Renal cortical epithelial cell (primary cell): ENCODE measurements around the gene MTMR2. TPM values are rescaled to one million over a fixed set of nuclear protein-coding genes. Genes with fewer than 3 reads are reported as not detected.

Experiments used
- DNase-seq: peaks from one replicate; pipeline ENCODE4 v3.0.0-alpha.2; 2011; ENCODE audit warnings: low read depth
- total RNA-seq: library from RNA; depleted of rRNA; stranded (reverse); fragments of >200 nt; gene quantifications from 2 replicates; pipeline ENCODE4 v1.2.3, GENCODE V29; 2014

MTMR2 gene
- total RNA-seq, 1 donor from 2014 or later = 67.1 TPM

DNA sequence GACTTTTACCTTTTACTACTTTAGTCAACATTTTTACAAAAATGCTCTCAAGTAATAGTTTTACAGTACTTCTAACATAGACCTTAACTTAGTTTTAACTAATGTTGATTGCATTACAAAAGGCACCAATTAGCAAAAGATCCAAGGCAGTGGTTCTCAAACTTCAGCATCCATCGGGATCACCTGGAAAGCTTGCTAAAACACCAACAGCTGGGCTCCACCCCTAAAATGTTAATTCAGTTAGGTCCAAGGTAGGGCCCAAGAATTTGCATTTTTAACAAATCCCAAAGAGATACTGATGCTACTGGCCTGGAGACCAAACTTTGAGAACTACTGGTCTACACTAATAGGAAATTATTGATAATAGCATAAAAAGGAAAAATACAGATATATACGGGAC, 5.9 kb downstream of the MTMR2 start:
- no peak for DNase-seq

DNA sequence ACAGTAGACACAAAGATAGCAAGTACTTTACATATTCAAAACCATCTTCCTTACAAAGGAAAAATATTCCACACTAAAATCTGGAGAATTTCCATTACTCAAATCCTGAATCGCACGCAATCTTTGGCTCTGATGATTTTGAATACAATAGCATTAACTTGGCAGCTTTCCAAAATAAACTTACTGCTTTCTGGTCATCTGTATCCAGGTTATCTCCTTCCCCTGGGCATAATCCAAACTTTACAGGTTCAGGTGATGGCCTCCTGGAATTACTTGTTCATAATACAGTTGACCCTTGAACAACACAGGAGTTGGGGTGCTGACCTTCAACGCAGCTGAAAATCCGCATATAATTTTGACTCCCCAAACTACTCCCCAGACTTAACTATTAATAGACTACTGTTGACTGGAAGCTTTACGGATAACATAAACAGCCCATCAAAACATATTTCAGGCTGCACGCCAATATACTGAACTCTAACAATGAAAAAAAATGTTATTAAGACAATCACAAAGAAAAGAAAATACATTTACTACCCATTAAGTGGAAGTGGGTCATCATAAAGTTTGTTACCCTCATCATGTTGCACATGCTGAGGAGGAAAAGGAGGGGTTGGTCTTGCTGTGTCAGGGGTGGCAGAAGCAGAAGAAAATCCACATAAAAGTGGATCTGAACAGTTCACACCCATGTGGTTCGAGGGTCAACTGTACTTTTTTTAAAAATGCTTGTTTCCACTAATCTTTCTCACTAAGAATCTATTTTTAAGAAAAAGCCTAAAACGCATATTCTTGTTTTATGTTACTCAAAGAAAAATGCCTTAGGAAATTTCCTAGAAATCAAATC, 6.5 kb downstream of the MTMR2 start:
- DNase-seq = peak; percentile 46

DNA sequence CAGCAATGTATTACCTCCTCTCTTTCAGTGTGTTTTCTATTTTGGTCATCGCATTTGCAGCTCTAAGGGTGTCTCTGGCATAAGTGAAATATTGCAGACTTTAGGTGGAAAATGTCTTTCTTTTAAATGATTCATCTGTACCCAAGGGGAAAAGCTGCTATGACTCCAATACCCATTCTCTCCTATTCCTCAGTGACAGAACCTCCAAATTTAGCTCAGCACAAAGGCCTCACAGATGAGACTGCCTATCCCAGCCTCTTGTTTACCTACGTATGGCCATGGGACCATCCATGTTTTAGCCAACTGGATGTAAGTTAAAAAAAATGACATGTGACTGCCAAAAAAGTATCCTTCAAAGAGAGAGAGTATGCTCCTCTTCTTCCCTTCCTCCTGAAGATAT, 7.9 kb downstream of the MTMR2 start:
- DNase-seq = no peak

DNA sequence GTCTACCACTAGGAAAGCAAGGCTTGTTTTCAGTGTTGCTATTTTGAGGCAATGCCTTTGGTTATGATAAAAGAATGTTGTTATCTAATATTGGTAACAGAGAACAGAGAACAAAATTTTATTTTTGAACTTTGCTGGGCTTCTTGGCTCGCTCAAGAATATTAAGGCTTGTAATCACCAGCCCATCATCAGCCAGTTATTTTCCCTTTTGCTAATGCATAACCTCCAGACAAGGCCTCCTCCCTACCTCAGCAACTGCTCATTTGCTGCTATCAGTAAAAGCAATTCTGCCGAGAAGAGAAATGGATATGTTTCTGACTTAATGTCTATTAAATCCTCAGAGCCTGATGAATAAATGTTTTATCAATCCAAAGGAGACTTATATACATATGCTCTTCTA, 8.9 kb downstream of the MTMR2 start:
- DNase-seq = no peak

DNA sequence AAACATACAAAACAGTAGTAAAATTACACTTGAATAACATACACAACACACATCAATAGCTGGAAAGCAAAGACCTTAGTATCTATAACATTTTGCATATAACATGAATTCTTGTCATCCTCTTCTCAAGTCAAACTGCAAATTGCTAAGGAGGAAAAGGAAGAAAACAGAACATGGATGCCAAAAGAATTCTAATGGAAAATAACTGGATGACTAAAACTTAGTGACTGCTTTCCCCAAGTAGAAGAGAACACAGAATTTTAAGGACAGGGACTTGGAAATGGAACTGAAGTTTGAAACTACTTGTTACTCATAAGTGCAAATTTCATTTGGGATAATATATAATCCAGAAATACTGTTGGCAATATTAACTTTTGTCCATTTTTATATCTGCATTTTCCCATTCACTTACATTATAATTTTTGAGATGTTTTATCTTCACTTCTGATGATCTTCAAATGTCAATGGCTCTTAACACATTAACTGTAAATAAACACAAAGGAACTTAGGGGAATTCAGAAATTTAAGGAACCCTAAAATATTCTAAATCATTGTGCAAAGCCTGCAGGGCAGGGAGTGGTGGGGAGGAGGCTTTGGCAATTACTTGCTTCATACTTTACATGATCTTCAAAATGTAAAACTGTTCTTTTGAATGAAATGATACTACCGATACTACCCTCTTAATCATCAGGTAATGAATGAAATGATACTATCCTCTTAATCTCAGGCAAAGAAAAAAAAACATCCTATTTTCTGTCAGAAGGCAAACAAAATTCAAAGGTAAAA, 9.9 kb downstream of the MTMR2 start:
- no peak for DNase-seq

DNA sequence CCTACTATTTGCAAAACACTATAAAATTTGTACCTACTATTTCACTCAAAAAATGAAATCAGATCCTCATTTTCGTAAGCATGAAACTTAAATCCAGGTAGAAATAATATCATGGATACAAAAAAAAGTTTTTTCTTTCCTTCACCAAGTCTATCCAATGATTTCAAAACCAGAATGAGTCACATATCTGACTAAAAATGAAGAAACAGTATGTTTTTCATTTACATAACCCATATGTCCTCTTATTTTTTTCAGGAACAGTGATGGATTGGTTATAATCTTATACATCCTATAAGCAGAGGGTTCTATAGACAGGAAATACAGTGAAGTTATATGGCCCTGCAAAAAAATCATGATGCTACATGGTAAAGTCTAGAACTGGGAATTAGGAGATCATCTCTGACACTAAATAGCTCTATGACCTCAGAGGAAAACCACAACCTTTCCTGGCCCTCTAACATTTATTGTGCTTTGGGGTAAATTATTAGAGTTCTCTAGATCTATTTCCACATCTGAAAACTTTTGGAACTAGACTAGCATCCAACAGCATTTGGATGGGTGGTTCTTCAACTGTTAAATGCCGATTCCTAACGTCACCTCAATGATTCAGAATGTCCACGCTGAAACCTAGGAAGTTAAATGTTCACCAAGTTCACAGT, 10.9 kb downstream of the MTMR2 start:
- DNase-seq = peak; percentile 72

DNA sequence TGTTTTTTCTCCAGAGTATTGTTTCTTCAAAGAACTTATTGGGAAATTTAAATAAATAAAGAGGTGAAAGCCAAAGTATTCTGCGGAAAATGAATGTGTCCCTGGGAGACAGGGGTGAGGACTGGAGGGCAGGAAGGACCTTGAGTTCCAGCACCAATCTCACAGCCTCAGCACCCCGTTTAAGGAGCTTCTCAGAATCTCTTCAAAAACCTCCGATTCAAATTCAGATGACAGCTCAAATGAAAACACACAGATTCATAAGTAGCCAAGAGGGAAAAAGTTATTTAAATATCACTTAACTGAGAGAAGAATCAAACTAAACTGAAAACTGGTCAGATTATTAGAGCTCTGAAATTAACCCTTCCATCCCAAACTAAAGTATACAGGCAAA, 12.5 kb downstream of the MTMR2 start:
- DNase-seq = no peak

DNA sequence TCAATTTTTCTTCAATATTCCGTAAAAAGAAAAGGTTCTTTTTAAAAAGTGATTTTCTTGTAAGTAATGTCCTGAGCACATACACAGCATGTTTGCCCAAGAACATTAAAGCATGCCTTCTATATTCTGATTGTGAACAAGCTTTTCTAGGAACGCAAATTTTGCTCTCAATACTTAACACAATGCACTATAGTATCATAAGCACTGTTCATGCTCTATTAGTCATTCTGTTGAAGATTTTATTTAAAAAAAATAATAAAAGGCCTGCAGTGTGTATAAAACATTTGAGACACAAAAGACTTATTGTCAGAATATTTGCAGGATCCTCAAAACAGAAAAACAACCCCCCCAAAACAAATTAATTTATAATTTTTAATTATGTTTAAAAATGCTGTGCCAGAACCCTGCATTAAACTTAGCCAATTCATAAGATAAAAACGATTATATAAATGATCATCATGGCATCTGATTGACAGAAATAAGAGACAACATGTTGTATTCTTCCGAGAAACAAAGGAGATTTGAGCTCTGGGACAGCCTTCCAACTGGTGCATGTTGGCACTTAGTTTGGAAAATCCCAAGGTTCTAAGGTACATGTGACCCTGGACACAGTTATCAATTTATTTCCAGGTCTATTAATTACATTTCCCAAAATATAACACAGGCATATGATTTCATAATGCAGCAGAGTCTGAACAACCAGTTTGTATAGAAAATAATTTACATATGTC, 13.1 kb downstream of the MTMR2 start:
- DNase-seq = no peak

DNA sequence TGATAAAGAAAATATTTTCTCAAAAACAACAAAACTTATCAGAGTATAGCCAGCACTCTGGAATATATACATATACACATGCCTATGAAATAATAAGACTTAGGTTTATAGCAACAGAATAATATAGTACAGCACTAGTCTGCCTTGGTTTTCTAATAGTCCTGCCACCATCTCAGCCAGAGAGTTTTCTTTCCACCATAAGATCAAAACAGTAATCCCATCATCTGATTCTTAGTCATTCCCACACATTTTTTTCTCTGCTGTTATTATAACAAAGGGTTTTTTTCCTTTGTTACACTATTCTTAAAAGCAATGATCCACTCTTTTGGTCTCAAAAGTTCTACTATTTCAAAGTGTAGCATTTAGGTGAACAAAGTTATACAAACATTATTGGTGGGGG, 15.1 kb downstream of the MTMR2 start:
- peak; percentile 61 for DNase-seq

DNA sequence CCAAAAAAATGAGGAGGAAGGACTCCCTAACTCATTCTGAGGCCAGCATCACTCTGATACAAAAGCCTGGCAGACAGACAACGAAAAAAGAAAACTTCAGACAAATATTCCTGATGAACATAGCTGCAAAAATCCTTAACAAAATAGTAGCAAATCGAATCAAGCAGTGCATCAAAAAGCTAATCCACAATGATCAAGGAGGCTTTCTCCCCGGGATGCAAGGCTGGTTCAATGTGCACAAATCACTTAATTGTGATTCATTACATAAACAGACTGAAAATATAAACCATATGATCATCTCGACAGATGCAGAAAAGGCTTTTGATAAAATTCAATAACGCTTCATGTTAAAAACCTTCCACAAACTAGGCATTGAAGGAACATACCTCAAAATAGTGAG, 16.4 kb downstream of the MTMR2 start:
- no peak for DNase-seq

DNA sequence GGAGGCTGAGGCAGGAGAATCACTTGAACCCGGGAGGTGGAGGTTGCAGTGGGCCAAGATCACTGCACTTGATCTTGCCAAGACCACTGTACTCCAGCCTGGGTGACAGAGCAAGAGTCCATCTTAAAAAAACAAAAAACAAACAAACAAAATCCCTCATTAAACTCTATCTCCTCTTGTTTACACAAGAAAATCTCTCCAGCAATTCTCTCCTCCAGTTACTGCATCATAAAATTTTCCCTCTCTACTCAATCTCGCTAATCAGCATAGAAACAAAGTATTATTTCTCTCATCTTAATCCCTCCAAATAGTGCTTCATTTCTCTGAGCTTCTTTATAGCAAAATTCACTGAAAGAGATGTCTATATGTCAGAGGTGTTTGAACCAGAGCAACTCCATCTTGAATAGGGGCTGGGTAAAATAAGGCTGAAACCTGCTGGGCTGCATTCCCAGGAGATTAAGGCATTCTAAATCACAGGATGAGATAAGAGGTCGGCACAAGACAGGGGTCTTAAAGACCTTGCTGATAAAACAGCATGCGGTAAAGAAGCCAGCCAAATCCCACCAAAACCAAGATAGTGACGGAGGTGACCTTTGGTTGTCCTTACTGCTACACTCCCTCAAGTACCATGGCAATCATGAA, 19.8 kb downstream of the MTMR2 start:
- no peak for DNase-seq

DNA sequence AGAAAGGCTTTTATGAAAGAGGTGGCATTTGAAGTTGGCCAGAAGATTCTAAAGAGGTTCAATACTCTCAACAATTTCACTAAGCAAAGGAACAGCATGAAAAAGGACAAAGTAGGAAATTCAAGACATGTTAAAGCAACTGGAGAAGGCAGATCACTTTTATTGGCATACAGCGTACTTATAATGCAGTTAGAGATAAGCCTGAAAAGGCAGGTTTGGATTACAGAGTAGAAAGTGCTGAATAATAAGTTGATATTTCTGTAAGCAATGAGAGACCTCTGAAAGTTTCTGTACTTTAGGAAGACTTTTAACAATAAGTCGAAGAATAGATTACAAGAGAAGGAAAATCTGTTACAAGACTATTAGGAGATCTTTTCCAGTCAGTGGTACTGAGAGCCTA, 25.1 kb downstream of the MTMR2 start:
- no peak for DNase-seq

DNA sequence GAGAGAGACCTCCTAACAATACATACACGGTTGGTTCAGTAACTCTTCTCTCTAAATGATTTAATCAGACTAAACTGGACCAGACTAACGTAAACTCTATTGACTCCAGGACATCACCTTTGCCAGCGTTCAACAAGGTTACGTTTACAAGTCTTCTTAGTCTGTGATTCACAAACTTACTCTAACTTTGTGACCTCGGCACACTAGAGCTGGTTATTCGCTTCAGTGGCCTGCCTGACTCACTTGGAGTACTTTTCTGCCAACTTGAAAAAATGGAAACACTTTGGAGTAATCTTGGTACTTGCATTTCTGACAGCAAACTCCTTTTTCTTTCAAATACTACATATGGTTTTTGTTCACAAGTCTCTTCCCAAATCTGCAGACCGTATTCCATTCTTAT, 26.2 kb downstream of the MTMR2 start:
- peak; percentile 92 for DNase-seq

DNA sequence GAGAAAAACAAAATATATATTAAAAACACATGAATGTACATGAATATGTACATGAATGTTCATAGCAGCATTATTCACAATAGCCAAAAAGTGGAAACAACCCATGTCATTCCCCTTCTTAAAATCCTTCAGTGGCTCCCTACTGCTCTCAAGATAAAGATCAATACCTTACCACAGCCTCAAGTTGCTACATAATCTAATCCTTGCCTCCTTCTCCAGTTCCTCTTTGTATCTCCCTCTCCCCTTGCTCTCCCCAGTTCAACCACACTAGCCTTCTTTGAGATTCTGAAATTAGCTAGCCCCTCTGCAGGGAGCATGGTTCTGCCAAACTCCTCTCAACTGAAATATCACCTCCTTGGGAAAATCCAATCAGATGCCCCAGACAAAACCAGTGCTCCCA, 28.1 kb downstream of the MTMR2 start:
- DNase-seq = no peak

DNA sequence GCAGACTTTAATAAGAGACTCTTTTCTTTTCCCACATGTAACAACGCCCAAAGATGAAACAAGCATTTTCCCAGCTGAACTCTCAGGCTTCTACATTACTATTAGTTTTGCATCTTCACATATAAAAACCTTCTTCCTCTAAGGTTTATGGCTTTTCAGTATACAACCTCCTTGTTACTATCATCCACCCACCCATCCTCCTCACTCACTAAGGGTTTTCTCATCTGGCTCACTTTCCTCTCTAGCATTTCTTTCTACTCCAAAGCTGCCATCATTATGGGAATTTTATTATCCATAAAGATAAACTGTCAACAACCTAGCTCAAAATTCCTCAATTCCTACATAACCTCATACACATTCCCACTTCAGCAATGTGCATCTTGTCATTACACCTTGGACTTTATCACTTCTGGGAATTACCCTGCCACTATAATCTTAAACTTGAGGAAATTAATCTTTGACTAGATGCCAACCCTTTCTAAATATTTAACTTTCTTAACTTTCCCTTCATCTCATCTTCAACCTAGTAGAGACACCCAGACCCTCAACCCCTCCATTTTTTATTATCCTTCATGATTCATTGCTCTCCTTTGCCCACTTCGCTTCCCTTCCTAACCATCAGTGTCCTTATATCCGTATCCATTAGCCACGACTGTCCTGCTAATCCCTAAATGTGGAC, 30.9 kb downstream of the MTMR2 start:
- DNase-seq = peak; percentile 53

DNA sequence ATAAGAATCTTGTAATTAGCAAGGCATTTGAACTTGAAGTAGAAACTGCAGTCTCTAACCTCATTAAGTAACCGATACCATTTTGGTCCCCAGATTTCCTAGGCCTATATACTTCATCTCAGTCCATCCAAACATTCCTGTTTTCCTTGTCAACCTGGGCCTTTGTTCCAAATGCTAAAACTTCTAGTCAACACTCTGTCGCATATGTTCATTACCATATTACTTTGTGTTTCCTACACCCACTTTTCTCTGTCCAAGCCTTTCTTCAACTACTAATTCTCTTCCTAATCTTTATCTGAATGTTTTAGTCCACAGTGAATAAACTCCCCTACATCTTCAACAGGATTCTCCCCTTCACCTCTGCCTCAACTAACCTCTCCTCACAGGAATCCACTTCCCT, 31.4 kb downstream of the MTMR2 start:
- DNase-seq = no peak

DNA sequence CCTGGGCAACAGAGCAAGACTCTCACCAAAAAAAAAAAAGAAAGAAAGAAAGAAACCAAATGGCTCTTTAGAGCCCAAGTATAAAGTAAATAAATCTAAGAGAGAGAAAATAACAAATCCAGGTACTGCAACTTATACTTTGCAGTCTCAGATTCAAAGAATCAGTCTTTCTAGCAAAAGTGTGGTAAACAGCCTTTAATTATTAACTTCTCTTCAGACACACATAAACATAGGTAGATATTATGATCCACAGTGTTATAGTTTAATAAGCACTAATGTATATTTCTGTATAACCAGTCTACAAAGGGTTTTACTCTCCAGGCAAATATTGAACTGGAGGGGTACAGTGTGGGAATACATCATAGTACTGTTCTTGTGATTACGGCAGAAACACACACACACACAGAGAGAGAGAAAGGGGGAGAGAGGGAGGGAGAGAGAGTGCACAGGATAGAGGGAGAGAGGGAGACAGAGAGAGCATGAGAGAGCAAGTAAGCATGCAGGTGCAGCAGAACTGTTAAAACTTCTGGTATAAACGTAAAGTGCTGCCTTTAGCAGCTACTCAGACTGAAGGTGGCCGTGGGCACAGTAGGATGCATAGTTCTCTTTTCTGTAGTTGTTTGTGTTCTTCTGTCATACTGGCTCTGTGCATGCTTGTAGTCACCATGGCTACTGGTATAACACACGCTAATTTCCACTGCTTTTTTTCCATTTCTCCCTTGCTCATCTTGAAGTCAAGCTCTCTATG, 32.3 kb downstream of the MTMR2 start:
- DNase-seq = peak; percentile 73

DNA sequence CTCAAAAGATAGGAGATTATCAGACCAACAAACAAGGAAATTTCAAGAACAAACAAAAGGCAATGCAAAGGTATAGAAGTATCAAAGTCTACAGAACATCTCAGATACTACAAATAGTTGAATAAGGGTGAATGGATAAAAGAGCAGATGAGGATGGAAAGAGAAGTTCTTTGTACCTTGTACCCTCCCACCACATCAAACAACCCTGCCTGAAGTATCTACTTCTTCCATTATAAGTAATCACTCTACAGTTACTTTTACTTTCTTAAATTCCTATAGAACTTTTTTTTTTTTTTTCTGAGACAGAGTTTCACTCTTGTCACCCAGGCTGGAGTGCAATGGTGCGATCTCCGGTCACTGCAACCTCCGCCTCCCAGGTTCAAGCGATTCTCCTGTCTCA, 35.1 kb downstream of the MTMR2 start:
- DNase-seq = no peak

DNA sequence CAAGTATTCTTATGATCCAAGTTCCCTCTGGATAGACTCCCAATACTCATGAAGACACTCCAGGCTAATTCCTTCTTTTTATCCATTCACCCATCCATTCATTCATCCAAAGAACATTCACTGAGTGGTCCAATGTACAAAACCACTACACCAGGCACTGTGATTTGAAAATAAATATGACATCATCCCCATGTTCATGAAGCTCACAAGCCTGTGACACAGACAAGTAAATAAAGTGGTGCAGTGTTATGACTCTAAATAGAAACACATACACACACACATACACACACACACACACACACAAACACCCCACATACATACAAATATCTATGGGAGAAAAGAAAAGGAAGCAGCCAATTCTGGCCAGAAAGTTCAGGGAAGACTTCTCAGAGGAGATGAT, 35.5 kb downstream of the MTMR2 start:
- DNase-seq = peak; percentile 26

DNA sequence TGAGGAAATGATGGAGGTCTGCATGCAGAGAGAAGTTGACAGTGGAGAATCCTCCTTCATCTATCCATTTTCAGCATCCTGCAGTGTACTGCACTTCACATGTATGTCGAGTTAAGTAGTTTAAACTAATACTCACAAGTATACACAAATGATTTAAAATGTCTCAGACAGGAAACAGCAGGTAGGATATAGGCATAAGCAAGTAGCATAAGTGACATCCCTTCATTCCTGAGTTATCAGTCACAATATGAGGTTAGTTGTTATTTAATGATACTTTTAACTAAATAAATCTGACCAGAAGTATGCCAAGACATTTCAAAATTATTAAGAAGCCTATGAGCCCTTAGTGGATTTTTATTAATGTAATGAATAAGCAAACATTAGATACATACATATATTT, 37.4 kb downstream of the MTMR2 start:
- no peak for DNase-seq
